WTC11 (cell line): Measurements from ENCODE around the gene CD200R1. TPM values are rescaled to one million over a fixed set of nuclear protein-coding genes. Genes with fewer than 3 reads are reported as not detected.

Experiments used
- ATAC-seq: fragments of 200-7000 bp; cut with Tn5 transposase; 2 replicates; pipeline ENCODE4 v1.10.0; 2021; ENCODE audit warnings: mild to moderate bottlenecking, moderate library complexity
- CTCF ChIA-PET: fragments of 300-600 bp; sonication (Branson Sonifier 250); formaldehyde crosslinking; loops from one replicate; lab custom pipeline; 2021; ENCODE audit warnings: antibody characterized with exemption; lab: Charles Lee
- POLR2A ChIA-PET: fragments of 350-600 bp; sonication (Branson Sonifier 250); formaldehyde crosslinking; loops from one replicate; lab custom pipeline; 2021; ENCODE audit warnings: antibody characterized with exemption; lab: Charles Lee
- DNase-seq: peaks from one replicate; pipeline ENCODE4 v3.0.0; 2021; ENCODE audit warnings: low spot score
- H3K27ac Mint-ChIP-seq: 2 replicates; pipeline ENCODE4 v1.8.0; 2021; ENCODE audit warnings: mixed read lengths
- H3K27me3 Mint-ChIP-seq: 2 replicates; pipeline ENCODE4 v1.8.0; 2021; ENCODE audit warnings: low read depth, mild to moderate bottlenecking, moderate library complexity, mixed read lengths
- H3K36me3 Mint-ChIP-seq: 2 replicates; pipeline ENCODE4 v1.8.0; 2021; ENCODE audit warnings: mixed read lengths
- H3K4me1 Mint-ChIP-seq: 2 replicates; pipeline ENCODE4 v1.8.0; 2022; ENCODE audit warnings: mixed read lengths
- H3K4me3 Mint-ChIP-seq: 2 replicates; pipeline ENCODE4 v1.8.0; 2021; ENCODE audit warnings: mild to moderate bottlenecking, moderate library complexity, mixed read lengths
- H3K9me3 Mint-ChIP-seq: 2 replicates; pipeline ENCODE4 v1.8.0; 2021; ENCODE audit warnings: mixed read lengths
- CREB1 ChIP-seq: sonication (generic); formaldehyde crosslinking; IDR thresholded peaks from 2 replicates; pipeline ENCODE4 v1.8.0; 2023; ENCODE audit warnings: mild to moderate bottlenecking, missing genetic modification reagents
- CREM ChIP-seq: sonication (generic); formaldehyde crosslinking; IDR thresholded peaks from 2 replicates; pipeline ENCODE4 v1.8.1; 2022; ENCODE audit warnings: mild to moderate bottlenecking, missing genetic modification reagents, moderate library complexity
- FOXP1 ChIP-seq: sonication (generic); formaldehyde crosslinking; IDR thresholded peaks from 2 replicates; pipeline ENCODE4 v1.8.0; 2022; ENCODE audit warnings: missing genetic modification reagents, mild to moderate bottlenecking, moderate library complexity, borderline replicate concordance
- GRHL2 ChIP-seq: fragments of 250-450 bp; sonication (Bioruptor Pico); IDR thresholded peaks from 2 replicates; pipeline ENCODE4 v1.8.0; 2022; ENCODE audit warnings: mild to moderate bottlenecking, moderate library complexity; ENCODE audit not compliant: insufficient replicate concordance, severe bottlenecking
- JAZF1 ChIP-seq: fragments of 250-450 bp; sonication (Bioruptor Pico); IDR thresholded peaks from 2 replicates; pipeline ENCODE4 v1.9.0; 2021; ENCODE audit warnings: moderate library complexity, mild to moderate bottlenecking, inconsistent platforms
- NR2C2 ChIP-seq: sonication (generic); formaldehyde crosslinking; IDR thresholded peaks from 2 replicates; pipeline ENCODE4 v1.8.0; 2022; ENCODE audit warnings: mild to moderate bottlenecking, missing genetic modification reagents
- PRRX2 ChIP-seq: fragments of 250-450 bp; sonication (Bioruptor Pico); IDR thresholded peaks from 2 replicates; pipeline ENCODE4 v1.8.0; 2021; ENCODE audit warnings: mild to moderate bottlenecking
- SP1 ChIP-seq: sonication (generic); formaldehyde crosslinking; conservative IDR thresholded peaks from 2 replicates; pipeline ENCODE4 v1.8.1; 2022; ENCODE audit warnings: missing genetic modification reagents
- TEAD1 ChIP-seq: sonication (generic); formaldehyde crosslinking; IDR thresholded peaks from 2 replicates; pipeline ENCODE4 v1.8.0; 2022; ENCODE audit warnings: mild to moderate bottlenecking, missing genetic modification reagents
- TP53 ChIP-seq: sonication (generic); formaldehyde crosslinking; IDR thresholded peaks from 2 replicates; pipeline ENCODE4 v1.8.1; 2023; ENCODE audit warnings: mild to moderate bottlenecking, missing genetic modification reagents
- ZNF219 ChIP-seq: sonication (generic); formaldehyde crosslinking; IDR thresholded peaks from 2 replicates; pipeline ENCODE4 v1.8.0; 2023; ENCODE audit warnings: missing genetic modification reagents, mild to moderate bottlenecking, borderline replicate concordance
- ZNF232 ChIP-seq: sonication (generic); formaldehyde crosslinking; IDR thresholded peaks from 2 replicates; pipeline ENCODE4 v1.8.0; 2022; ENCODE audit warnings: mild to moderate bottlenecking, missing genetic modification reagents
- ZNF263 ChIP-seq: sonication (generic); formaldehyde crosslinking; IDR thresholded peaks from 2 replicates; pipeline ENCODE4 v1.8.1; 2022; ENCODE audit warnings: low read depth, mild to moderate bottlenecking, moderate library complexity, missing genetic modification reagents
- ZNF671 ChIP-seq: fragments of 250-450 bp; sonication (Bioruptor Pico); IDR thresholded peaks from 2 replicates; pipeline ENCODE4 v1.8.0; 2021; ENCODE audit warnings: mild to moderate bottlenecking
- total RNA-seq: library from RNA; stranded (reverse); gene quantifications from 3 replicates; pipeline ENCODE4 v1.2.3, GENCODE V29; 2021
- TF ChIP-seq, protein P1 (sequence below): sonication (generic); formaldehyde crosslinking; IDR thresholded peaks from 2 replicates; pipeline ENCODE4 v1.8.1; 2022; ENCODE audit warnings: mild to moderate bottlenecking, moderate library complexity, missing genetic modification reagents
- TF ChIP-seq, protein P2 (sequence below): sonication (generic); formaldehyde crosslinking; IDR thresholded peaks from 2 replicates; pipeline ENCODE4 v1.8.0; 2023; ENCODE audit warnings: missing genetic modification reagents, mild to moderate bottlenecking, borderline replicate concordance
- TF ChIP-seq, protein P3 (sequence below): sonication (generic); formaldehyde crosslinking; IDR thresholded peaks from 2 replicates; pipeline ENCODE4 v1.8.0; 2022; ENCODE audit warnings: mild to moderate bottlenecking, missing genetic modification reagents
- TF ChIP-seq, protein P4 (sequence below): fragments of 250-450 bp; sonication (Bioruptor Pico); IDR thresholded peaks from 2 replicates; pipeline ENCODE4 v1.9.0; 2021; ENCODE audit warnings: mild to moderate bottlenecking, borderline replicate concordance
- TF ChIP-seq, protein P5 (sequence below): sonication (generic); formaldehyde crosslinking; IDR thresholded peaks from 2 replicates; pipeline ENCODE4 v1.8.0; 2022; ENCODE audit warnings: mild to moderate bottlenecking, missing genetic modification reagents
- TF ChIP-seq, protein P6 (sequence below): fragments of 250-450 bp; sonication (Bioruptor Pico); IDR thresholded peaks from 2 replicates; pipeline ENCODE4 v1.9.0; 2021; ENCODE audit warnings: moderate library complexity, mild to moderate bottlenecking, inconsistent platforms, borderline replicate concordance

The CD200R1 gene
- total RNA-seq, 1 experiment from 2014 or later, result not detected

DNA sequence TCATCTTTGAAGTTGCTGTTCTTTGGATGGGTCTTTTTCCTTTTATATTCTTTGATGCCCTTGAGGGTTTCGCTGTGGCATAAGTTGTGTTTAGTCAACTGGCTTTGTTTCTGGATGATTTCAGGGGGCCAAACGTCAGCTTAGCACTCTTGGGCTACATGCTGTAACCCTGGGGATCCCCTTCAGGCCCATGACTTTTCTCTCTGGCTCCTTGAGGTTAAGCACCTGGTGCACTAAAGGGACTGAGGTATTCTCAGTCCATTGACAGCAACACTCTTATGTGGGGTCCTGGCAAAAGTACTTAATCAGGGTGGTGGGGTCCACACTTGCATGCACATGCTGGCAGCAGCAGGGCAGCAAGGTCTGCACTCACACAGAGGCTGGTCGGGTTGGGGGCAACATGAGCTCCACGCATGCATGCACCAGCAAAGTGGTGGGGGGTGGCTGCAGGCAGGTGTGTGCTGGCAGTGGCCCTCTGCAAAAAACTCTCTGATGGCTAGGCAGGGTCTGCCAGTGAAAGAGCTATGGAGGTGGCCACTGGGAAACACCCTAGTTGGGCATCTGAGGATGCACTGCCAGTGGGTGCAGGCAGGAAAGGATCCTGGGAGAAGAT lies 90.1 kb downstream of the CD200R1 start:
- H3K27me3 Mint-ChIP-seq, result no peaks in the 10 kb centered on the region
- no peak overlapping the region for H3K4me3 Mint-ChIP-seq
- ChIA-PET POLR2A (no interaction called here), CTCF (no interaction called here)
- no peak overlapping the region for H3K27ac Mint-ChIP-seq
- ATAC-seq (no peak), DNase-seq (no peak)
- H3K9me3 Mint-ChIP-seq, result peaks cover 8% of the 10 kb centered on the region
- TF ChIP-seq NR2C2 (CRISPR knock-in tag) (no peak), CREB1 (no peak), TEAD1 (CRISPR knock-in tag) (no peak), ZNF263 (CRISPR knock-in tag) (no peak)
- TF ChIP-seq, protein P1, sequence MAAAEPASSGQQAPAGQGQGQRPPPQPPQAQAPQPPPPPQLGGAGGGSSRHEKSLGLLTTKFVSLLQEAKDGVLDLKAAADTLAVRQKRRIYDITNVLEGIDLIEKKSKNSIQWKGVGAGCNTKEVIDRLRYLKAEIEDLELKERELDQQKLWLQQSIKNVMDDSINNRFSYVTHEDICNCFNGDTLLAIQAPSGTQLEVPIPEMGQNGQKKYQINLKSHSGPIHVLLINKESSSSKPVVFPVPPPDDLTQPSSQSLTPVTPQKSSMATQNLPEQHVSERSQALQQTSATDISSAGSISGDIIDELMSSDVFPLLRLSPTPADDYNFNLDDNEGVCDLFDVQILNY (CRISPR knock-in tag), result no peak
- TF ChIP-seq, protein P2, sequence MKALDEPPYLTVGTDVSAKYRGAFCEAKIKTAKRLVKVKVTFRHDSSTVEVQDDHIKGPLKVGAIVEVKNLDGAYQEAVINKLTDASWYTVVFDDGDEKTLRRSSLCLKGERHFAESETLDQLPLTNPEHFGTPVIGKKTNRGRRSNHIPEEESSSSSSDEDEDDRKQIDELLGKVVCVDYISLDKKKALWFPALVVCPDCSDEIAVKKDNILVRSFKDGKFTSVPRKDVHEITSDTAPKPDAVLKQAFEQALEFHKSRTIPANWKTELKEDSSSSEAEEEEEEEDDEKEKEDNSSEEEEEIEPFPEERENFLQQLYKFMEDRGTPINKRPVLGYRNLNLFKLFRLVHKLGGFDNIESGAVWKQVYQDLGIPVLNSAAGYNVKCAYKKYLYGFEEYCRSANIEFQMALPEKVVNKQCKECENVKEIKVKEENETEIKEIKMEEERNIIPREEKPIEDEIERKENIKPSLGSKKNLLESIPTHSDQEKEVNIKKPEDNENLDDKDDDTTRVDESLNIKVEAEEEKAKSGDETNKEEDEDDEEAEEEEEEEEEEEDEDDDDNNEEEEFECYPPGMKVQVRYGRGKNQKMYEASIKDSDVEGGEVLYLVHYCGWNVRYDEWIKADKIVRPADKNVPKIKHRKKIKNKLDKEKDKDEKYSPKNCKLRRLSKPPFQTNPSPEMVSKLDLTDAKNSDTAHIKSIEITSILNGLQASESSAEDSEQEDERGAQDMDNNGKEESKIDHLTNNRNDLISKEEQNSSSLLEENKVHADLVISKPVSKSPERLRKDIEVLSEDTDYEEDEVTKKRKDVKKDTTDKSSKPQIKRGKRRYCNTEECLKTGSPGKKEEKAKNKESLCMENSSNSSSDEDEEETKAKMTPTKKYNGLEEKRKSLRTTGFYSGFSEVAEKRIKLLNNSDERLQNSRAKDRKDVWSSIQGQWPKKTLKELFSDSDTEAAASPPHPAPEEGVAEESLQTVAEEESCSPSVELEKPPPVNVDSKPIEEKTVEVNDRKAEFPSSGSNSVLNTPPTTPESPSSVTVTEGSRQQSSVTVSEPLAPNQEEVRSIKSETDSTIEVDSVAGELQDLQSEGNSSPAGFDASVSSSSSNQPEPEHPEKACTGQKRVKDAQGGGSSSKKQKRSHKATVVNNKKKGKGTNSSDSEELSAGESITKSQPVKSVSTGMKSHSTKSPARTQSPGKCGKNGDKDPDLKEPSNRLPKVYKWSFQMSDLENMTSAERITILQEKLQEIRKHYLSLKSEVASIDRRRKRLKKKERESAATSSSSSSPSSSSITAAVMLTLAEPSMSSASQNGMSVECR (CRISPR knock-in tag), result no peak
- peaks cover 18% of the 10 kb centered on the region for H3K4me1 Mint-ChIP-seq
- H3K36me3 Mint-ChIP-seq, result no peaks in the 10 kb centered on the region

DNA sequence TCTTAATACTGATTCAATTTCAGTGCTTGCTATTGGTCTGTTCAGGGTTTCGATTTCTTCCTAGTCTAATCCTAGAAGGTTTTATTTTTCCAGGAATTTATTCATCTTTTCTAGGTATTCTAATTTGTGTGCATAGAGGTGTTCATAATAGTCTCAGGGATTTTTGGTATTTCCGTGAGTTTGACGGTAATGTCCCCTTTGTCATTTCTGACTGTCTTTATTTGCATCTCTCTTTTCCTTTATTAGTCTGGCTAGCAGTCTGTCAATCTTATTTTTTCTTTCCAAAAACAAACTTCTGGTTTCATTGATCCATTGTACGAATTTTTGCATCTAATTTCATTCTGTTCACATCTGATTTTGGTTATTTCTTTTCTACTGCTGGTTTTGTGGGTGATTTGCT lies 93.0 kb downstream of the CD200R1 start:
- Mint-ChIP-seq H3K27ac (no peak overlapping the region), H3K4me1 (0 out of 2 replicates have a peak, but pooled peaks cover 4% of the 10 kb centered on the region), H3K4me3 (no peak overlapping the region), H3K9me3 (peaks cover 21% of the 10 kb centered on the region), H3K27me3 (no peaks in the 10 kb centered on the region), H3K36me3 (no peaks in the 10 kb centered on the region)
- ChIA-PET CTCF (no interaction called here), POLR2A (no interaction called here)
- ATAC-seq (no peak), DNase-seq (no peak)
- TF ChIP-seq, protein P3, sequence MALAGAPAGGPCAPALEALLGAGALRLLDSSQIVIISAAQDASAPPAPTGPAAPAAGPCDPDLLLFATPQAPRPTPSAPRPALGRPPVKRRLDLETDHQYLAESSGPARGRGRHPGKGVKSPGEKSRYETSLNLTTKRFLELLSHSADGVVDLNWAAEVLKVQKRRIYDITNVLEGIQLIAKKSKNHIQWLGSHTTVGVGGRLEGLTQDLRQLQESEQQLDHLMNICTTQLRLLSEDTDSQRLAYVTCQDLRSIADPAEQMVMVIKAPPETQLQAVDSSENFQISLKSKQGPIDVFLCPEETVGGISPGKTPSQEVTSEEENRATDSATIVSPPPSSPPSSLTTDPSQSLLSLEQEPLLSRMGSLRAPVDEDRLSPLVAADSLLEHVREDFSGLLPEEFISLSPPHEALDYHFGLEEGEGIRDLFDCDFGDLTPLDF (CRISPR knock-in tag), result no peak
- TF ChIP-seq ZNF219 (CRISPR knock-in tag), result no peak
- no peak for TF ChIP-seq ZNF671 (CRISPR knock-in tag)
- TF ChIP-seq FOXP1 (CRISPR knock-in tag), result no peak

DNA sequence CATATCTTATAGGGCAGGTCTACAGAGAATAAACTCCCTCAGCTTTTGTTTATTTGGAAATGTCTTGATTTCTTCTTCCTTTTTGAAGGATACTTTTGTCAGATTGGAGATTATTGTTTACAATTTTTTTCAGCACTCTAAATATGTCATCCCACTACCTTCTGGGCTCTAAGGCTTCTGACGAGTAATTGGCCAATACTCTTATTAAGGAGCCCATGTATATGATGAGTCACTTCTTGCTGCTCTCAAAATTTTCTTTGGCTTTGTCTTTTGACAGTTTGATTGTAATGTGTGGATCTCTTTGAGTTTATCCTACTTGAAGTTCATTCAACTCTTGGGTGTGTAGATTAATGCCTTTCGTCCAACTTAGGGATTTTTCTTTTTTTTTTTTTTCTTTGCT lies 99.3 kb downstream of the CD200R1 start:
- Mint-ChIP-seq H3K27me3 (no peaks in the 10 kb centered on the region), H3K4me1 (peaks cover 15% of the 10 kb centered on the region), H3K4me3 (no peak overlapping the region), H3K9me3 (peaks cover 22% of the 10 kb centered on the region), H3K36me3 (0 out of 2 replicates have a peak, but pooled peaks cover under 1% of the 10 kb centered on the region), H3K27ac (no peak overlapping the region)
- ATAC-seq (no peak), DNase-seq (no peak)
- ChIA-PET POLR2A (interaction anchor here (0.7 kb wide), 1 partner anchor 421 kb away, joined by 3 read pairs; no protein-coding TSS in a partner anchor), CTCF (interaction anchor here (1.0 kb wide), 1 partner anchor 62 kb away, joined by 3 read pairs; no protein-coding TSS in a partner anchor)
- TF ChIP-seq CREM (CRISPR knock-in tag) (no peak), ZNF232 (CRISPR knock-in tag) (no peak), SP1 (CRISPR knock-in tag) (no peak), GRHL2 (CRISPR knock-in tag) (no peak), PRRX2 (no peak), ZNF263 (CRISPR knock-in tag) (no peak), TP53 (CRISPR knock-in tag) (no peak), JAZF1 (no peak)
- TF ChIP-seq, protein P4, sequence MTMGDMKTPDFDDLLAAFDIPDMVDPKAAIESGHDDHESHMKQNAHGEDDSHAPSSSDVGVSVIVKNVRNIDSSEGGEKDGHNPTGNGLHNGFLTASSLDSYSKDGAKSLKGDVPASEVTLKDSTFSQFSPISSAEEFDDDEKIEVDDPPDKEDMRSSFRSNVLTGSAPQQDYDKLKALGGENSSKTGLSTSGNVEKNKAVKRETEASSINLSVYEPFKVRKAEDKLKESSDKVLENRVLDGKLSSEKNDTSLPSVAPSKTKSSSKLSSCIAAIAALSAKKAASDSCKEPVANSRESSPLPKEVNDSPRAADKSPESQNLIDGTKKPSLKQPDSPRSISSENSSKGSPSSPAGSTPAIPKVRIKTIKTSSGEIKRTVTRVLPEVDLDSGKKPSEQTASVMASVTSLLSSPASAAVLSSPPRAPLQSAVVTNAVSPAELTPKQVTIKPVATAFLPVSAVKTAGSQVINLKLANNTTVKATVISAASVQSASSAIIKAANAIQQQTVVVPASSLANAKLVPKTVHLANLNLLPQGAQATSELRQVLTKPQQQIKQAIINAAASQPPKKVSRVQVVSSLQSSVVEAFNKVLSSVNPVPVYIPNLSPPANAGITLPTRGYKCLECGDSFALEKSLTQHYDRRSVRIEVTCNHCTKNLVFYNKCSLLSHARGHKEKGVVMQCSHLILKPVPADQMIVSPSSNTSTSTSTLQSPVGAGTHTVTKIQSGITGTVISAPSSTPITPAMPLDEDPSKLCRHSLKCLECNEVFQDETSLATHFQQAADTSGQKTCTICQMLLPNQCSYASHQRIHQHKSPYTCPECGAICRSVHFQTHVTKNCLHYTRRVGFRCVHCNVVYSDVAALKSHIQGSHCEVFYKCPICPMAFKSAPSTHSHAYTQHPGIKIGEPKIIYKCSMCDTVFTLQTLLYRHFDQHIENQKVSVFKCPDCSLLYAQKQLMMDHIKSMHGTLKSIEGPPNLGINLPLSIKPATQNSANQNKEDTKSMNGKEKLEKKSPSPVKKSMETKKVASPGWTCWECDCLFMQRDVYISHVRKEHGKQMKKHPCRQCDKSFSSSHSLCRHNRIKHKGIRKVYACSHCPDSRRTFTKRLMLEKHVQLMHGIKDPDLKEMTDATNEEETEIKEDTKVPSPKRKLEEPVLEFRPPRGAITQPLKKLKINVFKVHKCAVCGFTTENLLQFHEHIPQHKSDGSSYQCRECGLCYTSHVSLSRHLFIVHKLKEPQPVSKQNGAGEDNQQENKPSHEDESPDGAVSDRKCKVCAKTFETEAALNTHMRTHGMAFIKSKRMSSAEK, result no peak
- TF ChIP-seq, protein P5, sequence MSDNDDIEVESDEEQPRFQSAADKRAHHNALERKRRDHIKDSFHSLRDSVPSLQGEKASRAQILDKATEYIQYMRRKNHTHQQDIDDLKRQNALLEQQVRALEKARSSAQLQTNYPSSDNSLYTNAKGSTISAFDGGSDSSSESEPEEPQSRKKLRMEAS (CRISPR knock-in tag), result no peak
- TF ChIP-seq, protein P6, sequence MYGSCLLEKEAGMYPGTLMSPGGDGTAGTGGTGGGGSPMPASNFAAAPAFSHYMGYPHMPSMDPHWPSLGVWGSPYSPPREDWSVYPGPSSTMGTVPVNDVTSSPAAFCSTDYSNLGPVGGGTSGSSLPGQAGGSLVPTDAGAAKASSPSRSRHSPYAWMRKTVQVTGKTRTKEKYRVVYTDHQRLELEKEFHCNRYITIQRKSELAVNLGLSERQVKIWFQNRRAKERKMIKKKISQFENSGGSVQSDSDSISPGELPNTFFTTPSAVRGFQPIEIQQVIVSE, result no peak
